ENCODE data around the gene POLR2M.

GRCh38 chr15:57685306-57686095, 21.0 kb upstream of the POLR2M start:
- no peak for TF ChIP-seq CTCF (IDR thresholded peaks at IDR 0.05)
- no peak for TF ChIP-seq POLR2A (IDR thresholded peaks at IDR 0.05)
